Measurements from ENCODE around the gene SETBP1. TPM values are rescaled to one million over a fixed set of nuclear protein-coding genes. Genes with fewer than 3 reads are reported as not detected.

The SETBP1 gene
- total and polyA plus RNA-seq, 2 of the 8 experiments (the other 6 are each of a cell fraction or from before 2014, with no cell fraction given): 2.0 to 6.5 TPM

DNA sequence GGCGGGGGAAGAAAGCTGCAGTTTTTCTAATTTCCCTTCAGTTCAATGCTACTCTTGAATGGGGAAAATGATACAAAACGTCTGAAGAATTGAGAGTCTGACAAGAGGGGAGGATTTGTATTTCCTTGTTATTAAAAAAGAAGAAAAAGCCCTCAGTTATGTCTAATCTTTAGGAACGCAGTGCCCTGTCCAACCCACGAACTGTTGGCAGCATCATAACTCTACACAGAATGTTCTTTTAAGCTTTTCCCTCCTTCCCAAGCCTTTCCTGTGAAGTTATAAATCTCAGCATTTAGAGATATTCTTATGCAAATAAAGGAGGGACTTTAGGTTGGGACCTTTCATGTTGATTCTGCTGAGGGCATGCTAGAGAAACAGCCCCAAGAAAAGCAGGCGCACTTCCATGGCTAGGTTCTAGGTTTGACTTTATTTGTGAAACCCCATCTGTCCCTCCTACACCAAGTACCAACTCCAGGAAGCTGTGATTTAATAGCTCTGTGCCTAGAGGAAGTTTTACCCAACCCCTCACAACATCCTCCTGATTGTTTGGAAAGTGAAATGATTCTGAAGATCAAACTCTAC, 288.6 kb downstream of the SETBP1 start:
- Histone ChIP-seq H3K27ac (ENCODE audit: low read depth, low read length) (no peak overlapping the region), H3K4me2 (ENCODE audit: insufficient read depth in 1 of 2, low read depth in 2 of 2, low read length in 2 of 2) (no peak overlapping the region), H4K8ac (ENCODE audit: extremely low read depth, insufficient read depth, low read length) (no peak overlapping the region), H3K9me3 (ENCODE audit: insufficient read depth in 2 of 2, low read depth in 1 of 2, low read length in 1 of 2) (no peaks in the 10 kb centered on the region), H2AFZ (ENCODE audit: low read length) (no peak overlapping the region), H3K4ac (replicated peaks; ENCODE audit: insufficient read length, low read depth, low read length) (no peak overlapping the region), H3K9ac (replicated peaks in 1 of 4; ENCODE audit: extremely low read depth in 1 of 4, low read depth in 3 of 4, low read length in 3 of 4) (no peak overlapping the region), H3K56ac (replicated peaks; ENCODE audit: insufficient read length, low read depth, low read length) (no peak overlapping the region), H3K79me1 (ENCODE audit: low read depth, low read length) (no peaks in the 10 kb centered on the region; the same call in 1 of the 2 replicates), H3K79me2 (ENCODE audit: control insufficient read depth in 1 of 2, insufficient read depth in 2 of 2, low read length in 2 of 2) (no peaks in the 10 kb centered on the region), H3K27me3 (replicated peaks in 1 of 4; ENCODE audit: control insufficient read depth in 3 of 4, extremely low read depth in 1 of 4, insufficient read depth in 3 of 4, low read length in 3 of 4) (no peaks in the 10 kb centered on the region), H3K4me3 (ENCODE audit: extremely low read depth in 1 of 4, insufficient read depth in 2 of 4, low read depth in 3 of 4, low read length in 4 of 4) (no peak overlapping the region), H3K36me3 (ENCODE audit: control insufficient read depth in 2 of 4, insufficient read depth in 4 of 4, low read length in 3 of 4) (no peaks in the 10 kb centered on the region), H4K20me1 (replicated peaks in 1 of 2; ENCODE audit: control insufficient read depth in 1 of 2, insufficient read depth in 2 of 2, low read length in 2 of 2) (no peaks in the 10 kb centered on the region), H3K14ac (ENCODE audit: insufficient read length) (no peak overlapping the region), H2BK12ac (ENCODE audit: low read depth, low read length) (no peak overlapping the region), H3K23me2 (ENCODE audit: low read depth, low read length) (no peaks in the 10 kb centered on the region; the same call in 1 of the 2 replicates), H4K5ac (ENCODE audit: insufficient read length, low read depth, low read length) (no peak overlapping the region), H3K4me1 (replicated peaks in 1 of 4; ENCODE audit: control insufficient read depth in 3 of 4, insufficient read depth in 4 of 4, low read length in 3 of 4) (peaks cover 0 to 7% (median 3%) of the 10 kb centered on the region in 4 experiments; a peak in 6 of 7 replicates), H2AK5ac (ENCODE audit: low read depth, low read length) (no peak overlapping the region), H2BK120ac (replicated peaks; ENCODE audit: low read depth, low read length) (no peak overlapping the region), H2BK15ac (ENCODE audit: low read length) (no peak overlapping the region), H3K23ac (ENCODE audit: insufficient read length) (no peak overlapping the region), H4K91ac (replicated peaks; ENCODE audit: insufficient read length, low read length) (no peak overlapping the region), H2BK5ac (ENCODE audit: low read depth, low read length) (no peak overlapping the region), H2BK20ac (ENCODE audit: low read length) (no peak overlapping the region), H3K18ac (ENCODE audit: extremely low read depth, low read length) (no peak overlapping the region)
- 79% methylated on average over 5 of the region's 5 CpGs; no CpG with 5 or more reads in 1 of the 2 experiments for WGBS, 2 experiments (ENCODE audit: extremely low coverage in 1 of 2, insufficient coverage in 1 of 2, insufficient read length in 1 of 2, insufficient replicate concordance in 2 of 2, low coverage in 1 of 2, low lambda C conversion rate in 2 of 2, missing lambda C conversion rate in 1 of 2)
- TF ChIP-seq RXRA (IDR thresholded peaks at IDR 0.05; ENCODE audit: insufficient read depth, low read depth, low read length) (no peak), SIN3A (conservative IDR thresholded peaks at IDR 0.05 in 1 of 2, IDR thresholded peaks at IDR 0.05 in 1 of 2; ENCODE audit: low read depth in 1 of 2, low read length in 2 of 2) (no peak), USF2 (IDR thresholded peaks at IDR 0.05; ENCODE audit: low read length) (no peak), RAD21 (IDR thresholded peaks at IDR 0.05 in 1 of 2, conservative IDR thresholded peaks at IDR 0.05 in 1 of 2; ENCODE audit: low read depth in 2 of 2, low read length in 2 of 2) (no peak)
- FAIRE-seq (no peak), DNase-seq (ENCODE audit: low read depth in 1 of 2, low spot score in 2 of 2) (no peak)
- POLR2A ChIA-PET (ENCODE audit: partially characterized antibody): no interaction called here
- CTCF ChIA-PET (ENCODE audit: partially characterized antibody): interaction anchor here (0.6 to 1.3 kb wide), 4 partner anchors 9 to 388 kb away, joined by 3 to 4 read pairs (median 4); no protein-coding TSS in a partner anchor

All from H1 (cell line).